K562 (cell line): Measurements from ENCODE around the gene TIMM44. TPM values are rescaled to one million over a fixed set of nuclear protein-coding genes. Genes with fewer than 3 reads are reported as not detected.

ENCODE experiments used
- ATAC-seq: fragments of 200-7000 bp; cut with Tn5 transposase; 3 replicates; pipeline ENCODE4 v1.9.1; 2020; ENCODE audit warnings: moderate library complexity
- BruUV-seq: library from RNA; stranded (reverse); fragments of 400-500 nt; replicated peaks from 2 replicates; lab custom pipeline; 2021; lab: Mats Ljungman, UMichigan
- CTCF ChIA-PET: fragments of 300-600 bp; formaldehyde crosslinking; extraction: SDS; loops from one replicate; lab custom pipeline; 2021; ENCODE audit warnings: low intra/inter-chr PET ratio; lab: Yijun Ruan, JAX
- POLR2A ChIA-PET: fragments of 300-600, 350-650 bp; sonication (Branson Sonifier 250); formaldehyde crosslinking; extraction: SDS; loops from one replicate; lab custom pipeline; 2021; ENCODE audit warnings: antibody characterized with exemption, inconsistent platforms; lab: Yijun Ruan, JAX
- DNase-seq, 4 experiments: peaks; one replicate each; pipeline versions ENCODE4 v3.0.0 to v3.0.0-alpha.2; 2011 to 2018; ENCODE audit warnings: low spot score in 3 of 4, mixed read lengths in 3 of 4; ENCODE audit errors: extremely low read depth in 1 of 4
- FAIRE-seq: peaks from 2 replicates; lab custom pipeline; 2011; peaks lifted over from hg19 to GRCh38; lab: Jason Lieb, UNC
- H2AFZ ChIP-seq: 2 replicates; pipeline ENCODE4 v1.6.0; 2011; ENCODE audit warnings: low read depth, low read length, control low read depth, inconsistent platforms
- H3K27ac ChIP-seq: fragments of 200-600 bp; 3 replicates; pipeline ENCODE4 v1.8.0; 2011; ENCODE audit warnings: low read depth, mild to moderate bottlenecking, control low read depth, inconsistent platforms, low read length, moderate library complexity, mixed read lengths; ENCODE audit errors: extremely low read depth
- H3K27me3 ChIP-seq, 2 experiments: fragments of 300-600 bp in 1 of 2; 2 replicates in 1 of 2; 3 replicates in 1 of 2; pipeline versions ENCODE4 v1.6.0 to v1.8.0; 2011; ENCODE audit warnings: inconsistent platforms in 2 of 2, low read length in 2 of 2, mild to moderate bottlenecking in 1 of 2, mixed read lengths in 1 of 2, moderate library complexity in 1 of 2; ENCODE audit not compliant: control insufficient read depth in 2 of 2, insufficient read depth in 2 of 2
- H3K36me3 ChIP-seq: fragments of 300-600 bp; 3 replicates; pipeline ENCODE4 v1.8.0; 2011; ENCODE audit warnings: mild to moderate bottlenecking, low read length, inconsistent platforms; ENCODE audit not compliant: control insufficient read depth, insufficient read depth
- H3K4me1 ChIP-seq, 2 experiments: fragments of 200-600 bp in 1 of 2; replicated peaks in 1 of 2; 2 replicates in 1 of 2; 3 replicates in 1 of 2; pipeline versions ENCODE4 v1.5.1 to v1.8.0; 2011; ENCODE audit warnings: inconsistent platforms in 2 of 2, low read length in 2 of 2, mild to moderate bottlenecking in 1 of 2, mixed read lengths in 1 of 2, moderate library complexity in 1 of 2; ENCODE audit not compliant: control insufficient read depth in 2 of 2, insufficient read depth in 2 of 2
- H3K4me2 ChIP-seq: 2 replicates; pipeline ENCODE4 v1.6.1; 2011; ENCODE audit warnings: low read length, control low read depth, inconsistent platforms, mixed read lengths; ENCODE audit not compliant: insufficient read depth
- H3K4me3 ChIP-seq: fragments of 200-600 bp; sonication (generic), shearing (Covaris generic); 2 replicates; pipeline ENCODE4 v1.5.1; 2016; ENCODE audit warnings: control low read depth, inconsistent platforms
- H3K79me2 ChIP-seq: fragments of 200-600 bp; 3 replicates; pipeline ENCODE4 v1.8.0; 2011; ENCODE audit warnings: low read length, inconsistent platforms; ENCODE audit not compliant: control insufficient read depth, insufficient read depth
- H3K9ac ChIP-seq, 2 experiments: 2 replicates each; pipeline versions ENCODE4 v1.6.0 to v1.6.1; 2011; ENCODE audit warnings: low read depth in 2 of 2, low read length in 2 of 2, control low read depth in 1 of 2, inconsistent platforms in 1 of 2, mild to moderate bottlenecking in 1 of 2, mixed read lengths in 1 of 2; ENCODE audit not compliant: insufficient read depth in 1 of 2
- H3K9me1 ChIP-seq: one replicate; pipeline ENCODE4 v1.6.0; 2011; ENCODE audit warnings: inconsistent platforms, mild to moderate bottlenecking, low read length, moderate library complexity; ENCODE audit not compliant: control insufficient read depth, insufficient read depth
- H3K9me3 ChIP-seq: replicated peaks from 2 replicates; pipeline ENCODE4 v1.5.1; 2011; ENCODE audit warnings: low read depth, low read length, inconsistent platforms; ENCODE audit not compliant: control insufficient read depth, insufficient read depth
- H4K20me1 ChIP-seq: replicated peaks from 2 replicates; pipeline ENCODE4 v1.6.1; 2011; ENCODE audit warnings: low read length, inconsistent platforms, mixed read lengths; ENCODE audit not compliant: control insufficient read depth, insufficient read depth
- CEBPG ChIP-seq, 3 experiments: fragments of 200-800 bp in 1 of 3; sonication (Bioruptor generic) in 1 of 3; sonication (generic) in 1 of 3; formaldehyde crosslinking in 1 of 3; IDR thresholded peaks in 2 of 3; conservative IDR thresholded peaks in 1 of 3; 2 replicates each; pipeline versions ENCODE4 v1.6.1 to v1.8.0; 2016 to 2022; ENCODE audit warnings: missing compliant biosample characterization in 2 of 3, missing genetic modification characterization in 2 of 3, mild to moderate bottlenecking in 1 of 3, missing genetic modification reagents in 1 of 3
- DPF2 ChIP-seq: fragments of 450-650 bp; IDR thresholded peaks from 2 replicates; pipeline ENCODE4 v1.6.1; 2016
- EWSR1 ChIP-seq: fragments of 450-650 bp; IDR thresholded peaks from 2 replicates; pipeline ENCODE4 v1.6.1; 2018; ENCODE audit warnings: borderline replicate concordance, mild to moderate bottlenecking, low read depth, moderate library complexity; ENCODE audit not compliant: partially characterized antibody
- HDAC3 ChIP-seq: fragments of 450-650 bp; IDR thresholded peaks from 2 replicates; pipeline ENCODE4 v1.6.1; 2018; ENCODE audit warnings: borderline replicate concordance, mild to moderate bottlenecking, moderate library complexity; ENCODE audit not compliant: partially characterized antibody
- IRF9 ChIP-seq: fragments of 450-650 bp; IDR thresholded peaks from 2 replicates; pipeline ENCODE4 v1.6.1; 2016; ENCODE audit warnings: missing biosample characterization, missing genetic modification characterization
- KDM1A ChIP-seq, 2 experiments: fragments of 450-650 bp; IDR thresholded peaks; 2 replicates each; pipeline ENCODE4 v1.6.1; 2016; ENCODE audit warnings: mild to moderate bottlenecking in 2 of 2
- NR1H2 ChIP-seq: sonication (generic); formaldehyde crosslinking; IDR thresholded peaks from 2 replicates; pipeline ENCODE4 v1.4.0; 2020; ENCODE audit warnings: mild to moderate bottlenecking, missing genetic modification reagents
- RBM39 ChIP-seq: fragments of 200-400 bp; formaldehyde crosslinking; optimal IDR thresholded peaks from 2 replicates; pipeline ENCODE3; 2018; ENCODE audit warnings: low read depth, low read length
- SMARCA4 ChIP-seq: fragments of 450-650 bp; IDR thresholded peaks from 2 replicates; pipeline ENCODE4 v1.6.1; 2016
- SRF ChIP-seq, 2 experiments: fragments of 250-450, 450-650 bp in 1 of 2; sonication (Bioruptor Pico) in 1 of 2; sonication (generic) in 1 of 2; formaldehyde crosslinking; IDR thresholded peaks; 2 replicates each; pipeline versions ENCODE4 v1.5.0 to v1.5.1; 2020 to 2022; ENCODE audit warnings: mild to moderate bottlenecking in 1 of 2, missing genetic modification reagents in 1 of 2
- ZBTB43 ChIP-seq: sonication (generic); formaldehyde crosslinking; IDR thresholded peaks from 2 replicates; pipeline ENCODE4 v1.8.0; 2023; ENCODE audit warnings: mild to moderate bottlenecking, missing genetic modification reagents
- ZNF280B ChIP-seq: fragments of 250-450 bp; sonication (Bioruptor Pico); IDR thresholded peaks from 2 replicates; pipeline ENCODE4 v1.5.1; 2021; ENCODE audit warnings: mild to moderate bottlenecking
- ZNF398 ChIP-seq: fragments of 250-450 bp; sonication (Bioruptor Pico); IDR thresholded peaks from 2 replicates; pipeline ENCODE4 v1.8.0; 2021; ENCODE audit warnings: moderate library complexity, mild to moderate bottlenecking, inconsistent platforms
- ZNF785 ChIP-seq: fragments of 250-450 bp; sonication (Bioruptor Pico); IDR thresholded peaks from 2 replicates; pipeline ENCODE4 v1.4.0; 2020; ENCODE audit warnings: mild to moderate bottlenecking
- WGBS: fragments of 100-300 bp; shearing (Covaris generic); methylation state at CpG from one replicate; pipeline ENCODE4 v1.1.6; 2016; ENCODE audit warnings: low coverage, mixed read lengths; ENCODE audit not compliant: insufficient coverage; ENCODE audit errors: missing lambda C conversion rate; 5-methylcytosine and 5-hydroxymethylcytosine counted together
- in situ Hi-C: fragments of 300-500 bp; cut with MboI; formaldehyde crosslinking; loops from 4 replicates; pipeline ENCODE4 v1.15.0; 2018; ENCODE audit warnings: inconsistent platforms, mixed read lengths
- intact Hi-C: fragments of 100-400 bp; cut with micrococcal nuclease; formaldehyde crosslinking; loops from 2 replicates; pipeline ENCODE4 v1.14.2; 2022
- polyA plus RNA-seq, 8 experiments: library from polyadenylated mRNA; depleted of rRNA in 4 of 8; stranded (reverse) in 5 of 8; unstranded in 3 of 8; fragments of >200 nt; fragmentation: Nextera tagmentation in 2 of 8; fragmentation: Illumina TruSeq in 1 of 8; extraction: Ambion mirVana in 2 of 8; extraction: Trizol in 1 of 8; gene quantifications; 2 replicates each; pipeline versions ENCODE4 v1.2.1 to v1.2.3, GENCODE V29; 2011 to 2014; ENCODE audit warnings: inconsistent platforms in 1 of 8, missing spikeins in 1 of 8
- total RNA-seq, 7 experiments: library from RNA; depleted of rRNA in 6 of 7; stranded (reverse); fragments of >200 nt in 6 of 7; fragmentation: Illumina TruSeq in 2 of 7; extraction: Trizol in 2 of 7; gene quantifications; 2 replicates each; pipeline versions ENCODE4 v1.2.1 to v1.2.3, GENCODE V29; 2011 to 2021; ENCODE audit warnings: low replicate concordance in 1 of 7

The TIMM44 gene
- total and polyA plus RNA-seq, 9 of the 15 experiments (the other 6 are each of a cell fraction or from before 2014, with no cell fraction given) = 10.3 to 231 (median 89.3) TPM

- TF ChIP-seq ZNF280B (no peak), SRF (CRISPR knock-in tag; IDR thresholded peaks at IDR 0.05) (no peak), ZNF785 (CRISPR knock-in tag) (no peak)
Observed at GRCh38 chr19:7970716-7971448, 27.4 kb upstream of the TIMM44 start (continued).

- in situ Hi-C loops = no loop called here
- H3K9ac ChIP-seq = no peak overlapping the region; a peak in 1 of 4 replicates
- no peaks in the 10 kb centered on the region for H3K79me2 ChIP-seq
- no peaks in the 10 kb centered on the region for H3K9me1 ChIP-seq
- POLR2A ChIA-PET = interaction anchor here (0.6 to 3.7 kb wide), 3 partner anchors 25 to 577 kb away, joined by 3 to 15 read pairs (median 6); partner anchors contain the start of gene TIMM44
- FAIRE-seq (no peak), ATAC-seq (no peak), DNase-seq (no peak)
- intact Hi-C loops = no loop called here
- H3K4me2 ChIP-seq = no peak overlapping the region
- H3K36me3 ChIP-seq = peaks cover 89% of the 10 kb centered on the region; the same call in 2 of the 3 replicates
- 92% methylated on average over 11 of the region's 11 CpGs for WGBS
- no peaks in the 10 kb centered on the region for H3K9me3 ChIP-seq
- H3K27me3 ChIP-seq = no peaks in the 10 kb centered on the region
- H2AFZ ChIP-seq = no peak overlapping the region
- H3K27ac ChIP-seq = no peak overlapping the region
- H4K20me1 ChIP-seq = no peaks in the 10 kb centered on the region; the same call in none of the 2 replicates
- TF ChIP-seq HDAC3 (no peak), RBM39 (no peak), NR1H2 (no peak), IRF9 (no peak), KDM1A (IDR thresholded peaks at IDR 0.05) (no peak), EWSR1 (no peak), DPF2 (no peak), ZBTB43 (CRISPR knock-in tag) (no peak), SMARCA4 (no peak), CEBPG (CRISPR knock-in tag; IDR thresholded peaks at IDR 0.05) (no peak), CEBPG (tag; conservative IDR thresholded peaks at IDR 0.05 in 1 of 2, IDR thresholded peaks at IDR 0.05 in 1 of 2) (no peak), ZNF398 (CRISPR knock-in tag) (no peak)
- H3K4me3 ChIP-seq = no peak overlapping the region
- CTCF ChIA-PET = interaction anchor here (2.8 kb wide), 1 partner anchor 284 kb away, joined by 12 read pairs; no protein-coding TSS in a partner anchor
- no TSS peak for BruUV-seq
- H3K4me1 ChIP-seq = peaks cover 0 to 4% of the 10 kb centered on the region in 2 experiments; a peak in 2 of 5 replicates
Observed at GRCh38 chr19:7969555-7969939, 26.1 kb upstream of the TIMM44 start.
